PC-9 (cell line): ENCODE results near the gene TAF11L7.

Experiments used
- EZH2 ChIP-seq: fragments of 200-600 bp; sonication (generic); IDR thresholded peaks from 2 replicates; pipeline ENCODE4 v1.8.0; 2017; ENCODE audit warnings: antibody characterized with exemption, low read depth
- TF ChIP-seq, protein P1 (sequence below): fragments of 200-600 bp; sonication (generic); conservative IDR thresholded peaks from 2 replicates; pipeline ENCODE4 v1.6.1; 2017; ENCODE audit warnings: mixed run types, antibody characterized with exemption, mild to moderate bottlenecking, moderate library complexity

DNA sequence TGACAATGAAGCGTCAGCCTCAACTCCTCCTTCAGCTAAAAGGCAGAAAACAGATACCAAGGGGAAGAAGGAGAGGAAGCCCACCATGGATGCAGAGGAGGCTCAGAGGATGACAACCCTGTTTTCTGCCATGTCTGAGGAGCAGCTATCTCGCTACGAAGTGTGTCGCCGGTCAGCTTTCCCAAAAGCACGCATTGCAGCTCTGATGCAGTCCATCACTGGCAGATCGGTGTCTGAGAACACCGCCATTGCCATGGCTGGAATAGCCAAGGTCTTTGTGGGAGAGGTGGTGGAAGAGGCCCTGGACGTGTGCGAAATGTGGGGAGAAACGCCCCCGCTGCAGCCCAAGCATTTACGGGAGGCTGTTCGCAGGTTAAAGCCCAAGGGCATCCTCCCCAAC is 19.4 kb upstream of the TAF11L7 start:
- TF ChIP-seq, protein P1, sequence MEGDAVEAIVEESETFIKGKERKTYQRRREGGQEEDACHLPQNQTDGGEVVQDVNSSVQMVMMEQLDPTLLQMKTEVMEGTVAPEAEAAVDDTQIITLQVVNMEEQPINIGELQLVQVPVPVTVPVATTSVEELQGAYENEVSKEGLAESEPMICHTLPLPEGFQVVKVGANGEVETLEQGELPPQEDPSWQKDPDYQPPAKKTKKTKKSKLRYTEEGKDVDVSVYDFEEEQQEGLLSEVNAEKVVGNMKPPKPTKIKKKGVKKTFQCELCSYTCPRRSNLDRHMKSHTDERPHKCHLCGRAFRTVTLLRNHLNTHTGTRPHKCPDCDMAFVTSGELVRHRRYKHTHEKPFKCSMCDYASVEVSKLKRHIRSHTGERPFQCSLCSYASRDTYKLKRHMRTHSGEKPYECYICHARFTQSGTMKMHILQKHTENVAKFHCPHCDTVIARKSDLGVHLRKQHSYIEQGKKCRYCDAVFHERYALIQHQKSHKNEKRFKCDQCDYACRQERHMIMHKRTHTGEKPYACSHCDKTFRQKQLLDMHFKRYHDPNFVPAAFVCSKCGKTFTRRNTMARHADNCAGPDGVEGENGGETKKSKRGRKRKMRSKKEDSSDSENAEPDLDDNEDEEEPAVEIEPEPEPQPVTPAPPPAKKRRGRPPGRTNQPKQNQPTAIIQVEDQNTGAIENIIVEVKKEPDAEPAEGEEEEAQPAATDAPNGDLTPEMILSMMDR, result no peak
- no peak for TF ChIP-seq EZH2
